ENCODE data around the gene INO80B.
A peak's percentile ranks its signal among the peaks of the same experiment; 100 is the strongest.
"Not testable (repeated sequence)": the region's sequence is repeated elsewhere in the genome, so short reads cannot be mapped to it uniquely, and the experiment has no call there.

INO80B gene

DNA sequence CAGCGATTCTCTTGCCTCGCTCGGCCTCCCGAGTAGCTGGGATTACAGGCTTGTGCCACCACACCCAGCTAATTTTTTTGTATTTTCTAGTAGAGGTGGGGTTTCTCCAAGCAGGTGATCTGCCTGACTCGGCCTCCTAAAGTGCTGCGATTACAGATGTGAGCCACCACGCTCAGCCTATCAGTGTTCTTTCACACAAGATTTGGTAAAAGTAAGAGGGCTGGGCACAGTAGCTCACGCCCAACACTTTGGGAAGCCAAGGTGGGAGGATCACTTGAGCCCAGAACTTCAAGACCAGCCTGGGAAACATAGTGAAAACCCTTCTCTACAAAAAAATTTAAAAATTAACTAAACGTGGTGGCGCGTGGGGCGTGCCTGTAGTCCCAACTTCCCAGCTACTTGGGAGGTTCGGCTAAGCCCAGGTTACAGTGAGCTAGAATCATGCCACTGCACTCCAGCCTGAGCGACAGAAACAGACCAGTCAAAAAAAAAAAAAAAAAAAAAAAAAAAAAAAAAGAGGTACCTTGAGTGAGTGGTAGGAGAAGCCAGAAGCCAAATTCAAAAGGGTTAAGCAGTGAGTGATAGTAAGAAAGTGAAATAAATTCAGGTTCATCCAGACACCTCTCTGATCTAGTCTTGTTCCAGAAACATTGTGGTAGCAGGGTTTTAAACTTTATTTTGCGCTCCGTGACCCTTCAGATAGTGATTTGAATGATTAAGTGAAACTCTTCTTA lies 16.6 kb downstream of the INO80B start:
- H3K27ac ChIP-seq (ENCODE audit: low read depth, low read length): no peak overlapping the region
- peak overlapping the region; percentile 86 for H3K4me3 ChIP-seq (ENCODE audit: low read depth, low read length)
- H3K4me1 ChIP-seq (ENCODE audit: control insufficient read depth, insufficient read depth, low read length): no peaks in the 10 kb centered on the region
- H3K9ac ChIP-seq (ENCODE audit: low read length): peak overlapping the region; percentile 89
- H3K27me3 ChIP-seq (ENCODE audit: control insufficient read depth, insufficient read depth, low read length): no peaks in the 10 kb centered on the region
- peaks cover 15% of the 10 kb centered on the region for H3K36me3 ChIP-seq (ENCODE audit: control insufficient read depth, insufficient read depth, low read length)
- no peaks in the 10 kb centered on the region for H3K9me3 ChIP-seq (ENCODE audit: control insufficient read depth, insufficient read depth, low read depth, low read length)

DNA sequence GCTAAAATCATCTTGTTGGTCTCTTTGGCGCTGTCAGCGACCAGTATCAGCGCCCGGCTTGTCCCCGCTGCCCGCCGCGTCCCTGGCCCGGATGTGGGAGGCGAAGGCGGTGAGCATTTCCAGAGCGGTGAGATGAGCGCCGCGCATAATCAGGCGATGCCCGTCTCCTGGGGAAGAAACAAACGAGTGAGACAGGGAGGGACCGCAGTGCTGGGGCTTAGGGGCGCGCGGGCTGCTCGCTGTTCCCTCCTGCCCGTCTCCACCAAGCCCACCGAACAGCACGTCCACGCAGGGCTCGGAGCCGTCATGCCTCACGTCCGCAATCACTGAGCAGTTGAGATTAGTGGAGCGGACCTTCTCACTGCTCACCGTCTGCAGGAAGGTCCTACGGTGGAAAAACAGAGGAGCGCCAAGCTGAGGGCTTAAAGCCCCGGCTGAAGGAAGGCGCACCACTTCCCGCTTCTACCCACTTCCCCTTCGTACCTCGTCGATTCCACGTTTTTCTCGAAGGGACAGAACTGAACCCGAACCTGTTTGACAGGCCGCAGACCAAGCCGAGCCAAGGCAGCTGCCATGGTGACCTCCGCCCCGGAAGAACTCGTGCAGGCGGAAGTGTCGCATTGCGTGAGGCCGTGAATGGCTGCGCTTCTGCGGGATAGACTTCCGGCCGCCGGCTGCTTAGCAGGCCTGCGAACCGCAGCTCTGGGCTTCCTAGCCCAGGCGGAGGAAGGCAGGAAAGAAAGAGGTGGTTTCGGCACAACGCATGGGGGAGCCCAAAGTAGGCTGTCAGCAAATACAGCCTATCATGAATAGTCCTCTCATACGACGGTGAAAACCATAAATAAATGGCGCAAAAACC lies 17.4 kb downstream of the INO80B start, which contains the start of gene MRPL53:
TSS of gene MRPL53 (minus strand) at position 595 of the 859 bp plus-strand sequence. CDS start at position 575, 20 bp downstream.
- Histone ChIP-seq H3K9me3 (ENCODE audit: control insufficient read depth, insufficient read depth, low read depth, low read length) (no peaks in the 10 kb centered on the region), H3K36me3 (ENCODE audit: control insufficient read depth, insufficient read depth, low read length) (peaks cover 17% of the 10 kb centered on the region), H3K4me1 (ENCODE audit: control insufficient read depth, insufficient read depth, low read length) (no peaks in the 10 kb centered on the region), H3K27ac (ENCODE audit: low read depth, low read length) (peak within 1 kb of the TSS; percentile 12), H3K27me3 (ENCODE audit: control insufficient read depth, insufficient read depth, low read length) (no peaks in the 10 kb centered on the region), H3K4me3 (ENCODE audit: low read depth, low read length) (peak within 1 kb of the TSS; percentile 86), H3K9ac (ENCODE audit: low read length) (peak within 1 kb of the TSS; percentile 89)

DNA sequence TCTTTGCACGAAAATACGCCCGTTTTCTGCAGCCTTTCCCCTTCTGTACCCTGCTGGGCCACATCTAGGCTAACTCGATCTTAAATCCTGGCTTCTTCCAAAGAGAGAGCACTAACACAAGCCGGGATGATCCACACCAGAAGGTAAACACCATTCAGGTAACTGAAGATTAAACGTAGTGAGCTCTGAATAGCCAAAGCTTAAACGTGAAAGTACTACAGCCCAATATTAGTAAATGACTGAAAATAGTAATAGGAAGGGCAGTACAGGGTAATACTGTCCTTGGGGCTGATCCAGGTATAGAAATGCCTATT lies 18.0 kb downstream of the INO80B start:
- Histone ChIP-seq H3K27me3 (ENCODE audit: control insufficient read depth, insufficient read depth, low read length) (no peaks in the 10 kb centered on the region), H3K4me3 (ENCODE audit: low read depth, low read length) (peak overlapping the region; percentile 86), H3K36me3 (ENCODE audit: control insufficient read depth, insufficient read depth, low read length) (peaks cover 21% of the 10 kb centered on the region), H3K9me3 (ENCODE audit: control insufficient read depth, insufficient read depth, low read depth, low read length) (no peaks in the 10 kb centered on the region), H3K4me1 (ENCODE audit: control insufficient read depth, insufficient read depth, low read length) (no peaks in the 10 kb centered on the region), H3K9ac (ENCODE audit: low read length) (peak overlapping the region; percentile 89), H3K27ac (ENCODE audit: low read depth, low read length) (peak overlapping the region; percentile 12)

DNA sequence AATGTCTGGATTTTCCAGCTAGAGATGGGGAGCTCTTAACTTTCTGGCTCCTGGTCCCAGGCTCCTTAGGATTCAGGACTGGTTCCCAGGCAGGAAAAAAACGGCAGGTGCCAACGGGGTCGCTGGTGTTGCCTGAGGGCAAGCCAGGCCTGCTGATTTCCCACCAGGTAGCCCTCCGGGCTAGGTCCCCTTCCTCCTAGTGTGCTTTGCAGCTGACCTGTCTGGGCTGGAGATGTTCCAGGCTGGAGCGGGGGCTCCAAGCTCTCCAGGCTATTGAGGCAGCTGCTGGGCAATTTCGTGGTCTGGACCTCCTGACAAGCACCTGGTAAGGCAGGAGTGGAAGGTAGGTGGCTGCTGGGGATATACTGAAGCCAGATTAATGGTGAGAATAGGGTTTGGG lies 19.6 kb downstream of the INO80B start:
- no peak overlapping the region for H3K4me3 ChIP-seq (ENCODE audit: low read depth, low read length)
- no peak overlapping the region for H3K9ac ChIP-seq (ENCODE audit: low read length)
- peaks cover 21% of the 10 kb centered on the region for H3K36me3 ChIP-seq (ENCODE audit: control insufficient read depth, insufficient read depth, low read length)
- H3K9me3 ChIP-seq (ENCODE audit: control insufficient read depth, insufficient read depth, low read depth, low read length): no peaks in the 10 kb centered on the region
- H3K27me3 ChIP-seq (ENCODE audit: control insufficient read depth, insufficient read depth, low read length): no peaks in the 10 kb centered on the region
- no peak overlapping the region for H3K27ac ChIP-seq (ENCODE audit: low read depth, low read length)
- H3K4me1 ChIP-seq (ENCODE audit: control insufficient read depth, insufficient read depth, low read length): no peaks in the 10 kb centered on the region

DNA sequence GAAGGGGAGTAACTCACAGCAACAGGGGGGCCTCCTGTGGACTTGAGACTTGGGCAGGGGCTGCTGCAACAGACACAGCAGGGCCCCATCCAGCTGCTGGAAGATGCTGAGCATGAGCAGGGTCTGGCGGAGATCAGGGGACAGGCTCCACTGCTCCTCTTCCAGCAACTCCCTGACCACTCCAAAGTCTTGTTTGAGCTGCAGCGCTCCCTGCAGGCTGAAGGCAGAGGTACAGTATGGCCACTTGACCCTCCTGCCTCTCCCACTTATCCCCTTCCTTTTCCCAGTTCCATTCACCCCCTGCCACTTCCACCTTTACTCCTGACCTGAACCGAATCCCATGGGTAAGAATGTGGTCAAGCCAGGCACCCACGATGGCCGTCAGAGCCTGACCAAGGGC lies 20.0 kb downstream of the INO80B start:
- Histone ChIP-seq H3K27me3 (ENCODE audit: control insufficient read depth, insufficient read depth, low read length) (no peaks in the 10 kb centered on the region), H3K9me3 (ENCODE audit: control insufficient read depth, insufficient read depth, low read depth, low read length) (no peaks in the 10 kb centered on the region), H3K4me1 (ENCODE audit: control insufficient read depth, insufficient read depth, low read length) (no peaks in the 10 kb centered on the region), H3K36me3 (ENCODE audit: control insufficient read depth, insufficient read depth, low read length) (peaks cover 24% of the 10 kb centered on the region), H3K27ac (ENCODE audit: low read depth, low read length) (no peak overlapping the region), H3K4me3 (ENCODE audit: low read depth, low read length) (no peak overlapping the region), H3K9ac (ENCODE audit: low read length) (no peak overlapping the region)

DNA sequence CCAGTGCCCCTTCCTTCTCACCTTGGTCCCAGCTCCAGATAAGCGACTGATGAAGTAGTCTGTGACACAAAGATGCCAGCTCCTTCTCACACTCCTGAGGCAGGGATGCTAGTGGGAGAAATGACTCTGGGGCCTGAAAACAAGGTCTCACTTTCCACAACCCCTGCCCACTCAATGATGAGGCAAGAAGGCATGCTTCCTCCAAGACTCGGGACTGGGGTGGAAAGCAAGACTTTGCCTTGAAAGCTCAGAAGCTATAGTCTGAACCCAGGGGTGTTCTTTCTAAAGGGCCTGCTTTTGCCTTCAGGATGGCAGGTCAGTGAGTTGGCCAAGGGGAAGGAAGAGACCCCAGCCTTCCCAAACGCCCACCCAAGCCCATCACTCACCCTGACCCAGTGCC lies 26.5 kb downstream of the INO80B start:
- Histone ChIP-seq H3K27me3 (ENCODE audit: control insufficient read depth, insufficient read depth, low read length) (no peaks in the 10 kb centered on the region), H3K9me3 (ENCODE audit: control insufficient read depth, insufficient read depth, low read depth, low read length) (no peaks in the 10 kb centered on the region), H3K4me1 (ENCODE audit: control insufficient read depth, insufficient read depth, low read length) (peaks cover 5% of the 10 kb centered on the region; the same call in 1 of the 2 replicates), H3K4me3 (ENCODE audit: low read depth, low read length) (peak overlapping the region; percentile 96), H3K9ac (ENCODE audit: low read length) (peak overlapping the region; percentile 85), H3K27ac (ENCODE audit: low read depth, low read length) (no peak overlapping the region), H3K36me3 (ENCODE audit: control insufficient read depth, insufficient read depth, low read length) (peaks cover 30% of the 10 kb centered on the region)

DNA sequence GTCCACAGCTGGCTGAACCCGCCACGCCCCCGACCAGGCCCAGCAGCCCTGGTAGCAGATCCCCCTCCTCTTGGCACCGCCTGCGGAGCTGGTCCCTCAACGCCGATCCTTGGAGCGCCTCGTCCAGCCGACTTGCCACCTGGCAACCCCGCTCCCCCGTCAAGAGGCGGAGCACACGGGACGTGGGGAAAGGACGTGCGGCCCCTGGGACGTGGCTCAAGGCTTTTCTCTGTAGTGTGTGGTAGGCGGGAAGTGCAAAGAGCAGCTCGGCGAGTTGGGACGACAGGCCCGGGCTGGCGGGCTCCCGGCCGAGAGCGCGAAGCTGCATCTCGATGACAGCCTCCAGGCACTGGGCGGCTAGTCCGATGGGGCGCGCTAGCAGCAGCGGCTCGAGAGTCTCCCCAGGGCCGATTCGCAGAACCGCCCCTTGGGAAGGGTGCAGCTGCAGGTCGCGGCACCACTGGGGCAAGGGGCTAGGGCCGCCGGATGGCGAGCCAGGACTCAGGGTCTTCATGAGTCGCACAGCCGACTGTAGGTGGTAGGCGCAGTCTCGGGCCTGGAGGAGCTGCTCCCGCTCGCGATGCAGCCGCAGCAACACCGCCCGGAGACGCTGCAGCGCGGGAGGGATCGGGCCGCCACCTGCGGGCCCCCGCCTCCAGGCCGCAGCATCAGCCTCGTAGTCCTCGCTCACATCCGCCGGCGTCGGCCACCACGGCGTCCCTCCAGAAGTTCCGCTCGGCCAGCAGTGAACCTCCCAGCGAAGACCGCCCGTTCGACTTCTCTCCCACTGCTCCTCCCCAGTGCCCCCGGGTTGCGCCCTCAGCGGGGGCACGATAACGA lies 27.3 kb downstream of the INO80B start:
- H3K4me1 ChIP-seq (ENCODE audit: control insufficient read depth, insufficient read depth, low read length): peaks cover 5% of the 10 kb centered on the region; the same call in 1 of the 2 replicates

DNA sequence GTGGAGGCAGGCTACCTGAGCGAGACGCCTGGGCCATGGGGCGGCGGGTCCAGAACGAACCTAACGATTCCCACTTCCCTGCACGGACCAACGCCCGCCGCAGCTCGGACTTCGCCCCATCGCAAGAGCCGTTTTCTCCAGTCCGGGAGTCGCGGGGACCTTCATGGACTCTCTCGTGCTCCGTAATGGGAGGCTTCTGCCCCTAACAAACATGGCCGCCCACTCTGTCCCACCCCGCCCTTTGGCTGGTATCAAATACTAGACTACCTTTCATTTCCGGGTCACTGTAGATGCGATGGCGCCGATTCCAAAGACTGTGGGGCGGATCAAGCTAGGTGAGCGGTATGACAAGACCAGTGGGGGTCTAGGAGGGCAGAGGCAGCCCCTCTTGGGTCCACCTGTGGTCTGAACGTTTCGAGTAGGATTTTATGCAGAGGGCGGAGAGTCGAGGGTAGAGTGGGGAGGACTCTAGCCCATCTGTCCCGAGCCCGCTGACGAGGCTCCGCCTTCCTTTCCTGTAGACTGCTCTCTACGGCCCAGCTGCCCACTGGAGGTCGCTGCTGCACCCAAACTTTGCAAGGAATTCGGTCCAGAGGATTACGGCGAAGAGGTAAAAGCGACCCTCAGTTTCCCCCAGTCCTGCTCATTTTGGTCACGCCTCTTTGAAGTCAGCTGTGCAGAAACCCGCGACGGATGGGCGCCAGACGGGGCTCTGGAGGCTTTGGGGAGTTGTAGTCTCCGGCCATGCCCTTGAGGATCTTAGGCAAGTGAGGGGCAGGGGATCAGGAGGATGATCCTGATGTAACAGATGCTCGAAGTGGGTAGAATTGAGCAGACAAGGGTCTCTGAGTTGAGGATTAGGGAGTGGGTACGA lies 28.2 kb downstream of the INO80B start, which contains the start of the genes CCDC142 and TTC31:
TSS of gene CCDC142 (minus strand) at position 198 of the 874 bp plus-strand sequence. CDS start at position 37, 161 bp downstream.
TSS of gene TTC31 (plus strand) at position 281 of the 874 bp plus-strand sequence. CDS start at position 296, 15 bp downstream.
- Histone ChIP-seq H3K27me3 (ENCODE audit: control insufficient read depth, insufficient read depth, low read length) (no peaks in the 10 kb centered on the region), H3K36me3 (ENCODE audit: control insufficient read depth, insufficient read depth, low read length) (peaks cover 28% of the 10 kb centered on the region), H3K9ac (ENCODE audit: low read length) (peak within 1 kb of the TSS; percentile 85), H3K4me3 (ENCODE audit: low read depth, low read length) (peak within 1 kb of the TSS; percentile 96), H3K4me1 (ENCODE audit: control insufficient read depth, insufficient read depth, low read length) (peaks cover 5% of the 10 kb centered on the region; the same call in 1 of the 2 replicates), H3K9me3 (ENCODE audit: control insufficient read depth, insufficient read depth, low read depth, low read length) (no peaks in the 10 kb centered on the region), H3K27ac (ENCODE audit: low read depth, low read length) (peak within 1 kb of the TSS; percentile 71)

More for the DNA sequence above, 27.3 kb downstream of the INO80B start:
- no peaks in the 10 kb centered on the region for H3K9me3 ChIP-seq (ENCODE audit: control insufficient read depth, insufficient read depth, low read depth, low read length)
- peak overlapping the region; percentile 96 for H3K4me3 ChIP-seq (ENCODE audit: low read depth, low read length)
- H3K9ac ChIP-seq (ENCODE audit: low read length): peak overlapping the region; percentile 85
- H3K27me3 ChIP-seq (ENCODE audit: control insufficient read depth, insufficient read depth, low read length): no peaks in the 10 kb centered on the region
- peaks cover 33% of the 10 kb centered on the region for H3K36me3 ChIP-seq (ENCODE audit: control insufficient read depth, insufficient read depth, low read length)
- H3K27ac ChIP-seq (ENCODE audit: low read depth, low read length): peak overlapping the region; percentile 71; the same call in 1 of the 2 replicates

DNA sequence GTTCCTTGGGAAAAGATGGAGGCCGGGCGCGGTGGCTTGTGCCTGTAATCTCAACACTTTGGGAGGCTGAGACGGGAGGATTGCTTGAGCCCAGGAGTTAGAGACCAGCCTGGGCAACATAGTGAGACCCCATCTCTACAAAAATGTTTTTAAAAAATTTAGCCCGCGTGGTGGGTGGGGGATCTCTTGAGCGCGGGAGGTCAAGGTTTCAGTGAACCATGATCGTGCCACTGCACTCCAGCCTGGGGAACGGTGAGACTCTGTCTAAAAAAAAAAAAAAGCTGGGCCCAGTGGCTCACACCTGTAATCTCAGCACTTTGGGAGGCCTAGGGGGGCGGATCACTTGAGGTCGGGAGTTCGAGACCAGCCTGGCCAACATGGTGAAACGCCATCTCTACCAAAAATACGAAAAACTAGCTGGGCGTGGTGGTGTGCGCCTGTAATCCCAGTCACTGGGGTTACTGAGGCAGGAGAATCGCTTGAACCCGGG lies 28.8 kb downstream of the INO80B start:
- not testable (repeated sequence) for H3K27me3 ChIP-seq (ENCODE audit: control insufficient read depth, insufficient read depth, low read length); H3K9me3 ChIP-seq (ENCODE audit: control insufficient read depth, insufficient read depth, low read depth, low read length); H3K4me1 ChIP-seq (ENCODE audit: control insufficient read depth, insufficient read depth, low read length); H3K27ac ChIP-seq (ENCODE audit: low read depth, low read length)
- Histone ChIP-seq H3K9ac (ENCODE audit: low read length) (peak overlapping the region; percentile 85), H3K36me3 (ENCODE audit: control insufficient read depth, insufficient read depth, low read length) (peaks cover 28% of the 10 kb centered on the region), H3K4me3 (ENCODE audit: low read depth, low read length) (peak overlapping the region; percentile 96)

Data from HUES6 (cell line).